Right cardiac atrium (tissue), 5 donors: Measurements from ENCODE around the gene SLC9A9. TPM values are rescaled to one million over a fixed set of nuclear protein-coding genes. Genes with fewer than 3 reads are reported as not detected.
A peak's percentile ranks its signal among the peaks of the same experiment; 100 is the strongest.

ENCODE experiments used
- ATAC-seq, 2 donors: fragments of 200-7000 bp; cut with Tn5 transposase; one replicate each; pipeline versions ENCODE4 v1.8.0 to v1.9.1; 2020; ENCODE audit warnings: moderate library complexity in 2 of 2, mild to moderate bottlenecking in 1 of 2
- DNase-seq, 3 donors: peaks; one replicate each; pipeline ENCODE4 v3.0.0-alpha.2; 2020
- H3K27ac ChIP-seq: one replicate; pipeline ENCODE4 v1.5.1; 2013; ENCODE audit warnings: mild to moderate bottlenecking, low read length, control low read depth, moderate library complexity
- H3K27me3 ChIP-seq: one replicate; pipeline ENCODE4 v1.6.1; 2013; ENCODE audit not compliant: control insufficient read depth, insufficient read depth
- H3K4me1 ChIP-seq: one replicate; pipeline ENCODE4 v1.6.1; 2013; ENCODE audit warnings: low read length; ENCODE audit not compliant: control insufficient read depth, insufficient read depth
- H3K4me3 ChIP-seq: one replicate; pipeline ENCODE4 v1.5.1; 2013; ENCODE audit warnings: low read length, control low read depth
- H3K9me3 ChIP-seq: one replicate; pipeline ENCODE4 v1.6.1; 2013; ENCODE audit warnings: low read length; ENCODE audit not compliant: control insufficient read depth
- WGBS: extraction: QIAGEN DNeasy Blood & Tissue Kit; methylation state at CpG from one replicate; pipeline ENCODE4 v1.1.7; 2013; 5-methylcytosine and 5-hydroxymethylcytosine counted together
- intact Hi-C, 4 donors: fragments of 100-400 bp; cut with DNase I; formaldehyde crosslinking; loops; one replicate each; pipeline versions ENCODE4 v1.11.0 to v1.14.0; 2022 to 2023
- polyA plus RNA-seq: library from polyadenylated mRNA; stranded (reverse); fragments of 200-250 nt; gene quantifications from one replicate; pipeline ENCODE4 v1.2.3, GENCODE V29; 2013
- total RNA-seq, 4 donors: library from RNA; stranded (reverse); fragmentation: NEBNext Ultra II Directional; extraction: Animal tissue kit (Norgen Biotek cat#: 25700); gene quantifications; one replicate each; pipeline ENCODE4 v1.2.1, GENCODE V29; 2021
- donor health status: healthy with polysubstance abuse.
- donor health status: DM: no; HTN: yes; CAD: no.
- donor health status: DM: no; HTN: no; CAD: no.
- donor health status: DM: no; HTN: yes; CAD: no; lungs with severe emphysema.
- donor health status: DM: yes; HTN: yes; CAD: no.

SLC9A9 gene
- total and polyA plus RNA-seq, 5 donors = 3.6 to 14.9 (median 9.2) TPM

GRCh38 chr3:143617050-143617449 is 231.2 kb downstream of the SLC9A9 start:
- Histone ChIP-seq H3K27me3 (no peaks in the 10 kb centered on the region), H3K9me3 (no peaks in the 10 kb centered on the region), H3K4me1 (no peaks in the 10 kb centered on the region), H3K27ac (no peak overlapping the region), H3K4me3 (no peak overlapping the region)
- intact Hi-C loops = no loop called here
- DNase-seq (no peak), ATAC-seq (no peak)
- 91% methylated on average over 2 of the region's 2 CpGs for WGBS

GRCh38 chr3:143613226-143613625 is 235.0 kb downstream of the SLC9A9 start:
- Histone ChIP-seq H3K27me3 (no peaks in the 10 kb centered on the region), H3K4me3 (no peak overlapping the region), H3K4me1 (no peaks in the 10 kb centered on the region), H3K27ac (no peak overlapping the region), H3K9me3 (no peaks in the 10 kb centered on the region)
- intact Hi-C loops = no loop called here
- ATAC-seq (no peak), DNase-seq (no peak)

GRCh38 chr3:143612541-143612940 is 235.7 kb downstream of the SLC9A9 start:
- Histone ChIP-seq H3K27me3 (no peaks in the 10 kb centered on the region), H3K4me3 (no peak overlapping the region), H3K9me3 (no peaks in the 10 kb centered on the region), H3K27ac (no peak overlapping the region), H3K4me1 (no peaks in the 10 kb centered on the region)
- no peak for DNase-seq
- intact Hi-C loops = no loop called here
- WGBS = 87% methylated on average over 2 of the region's 2 CpGs
- no peak for ATAC-seq

GRCh38 chr3:143608966-143609365 is 239.3 kb downstream of the SLC9A9 start:
- Histone ChIP-seq H3K27ac (no peak overlapping the region), H3K4me3 (no peak overlapping the region), H3K9me3 (no peaks in the 10 kb centered on the region), H3K4me1 (no peaks in the 10 kb centered on the region), H3K27me3 (no peaks in the 10 kb centered on the region)
- intact Hi-C loops = no loop called here
- DNase-seq = no peak
- WGBS = 84% methylated on average over 5 of the region's 5 CpGs
- ATAC-seq = no peak

GRCh38 chr3:143605233-143605950 is 242.9 kb downstream of the SLC9A9 start:
- 82% methylated on average over 3 of the region's 3 CpGs for WGBS

GRCh38 chr3:143604402-143605185 is 243.7 kb downstream of the SLC9A9 start:
- ATAC-seq = no peak
- 70% methylated on average over 5 of the region's 5 CpGs for WGBS
- intact Hi-C loops = no loop called here

More at GRCh38 chr3:143605233-143605950, 242.9 kb downstream of the SLC9A9 start:
- no peak overlapping the region for H3K4me3 ChIP-seq
- H3K9me3 ChIP-seq = no peaks in the 10 kb centered on the region
- intact Hi-C loops = no loop called here
- no peaks in the 10 kb centered on the region for H3K4me1 ChIP-seq
- DNase-seq (no peak), ATAC-seq (no peak)
- H3K27me3 ChIP-seq = no peaks in the 10 kb centered on the region
- no peak overlapping the region for H3K27ac ChIP-seq

GRCh38 chr3:143603774-143604173 is 244.5 kb downstream of the SLC9A9 start:
- Histone ChIP-seq H3K4me3 (no peak overlapping the region), H3K27me3 (no peaks in the 10 kb centered on the region), H3K4me1 (no peaks in the 10 kb centered on the region), H3K9me3 (no peaks in the 10 kb centered on the region), H3K27ac (no peak overlapping the region)
- 87% methylated on average over 5 of the region's 5 CpGs for WGBS
- intact Hi-C loops = no loop called here
- ATAC-seq (no peak), DNase-seq (no peak)

More at GRCh38 chr3:143604402-143605185, 243.7 kb downstream of the SLC9A9 start:
- Histone ChIP-seq H3K9me3 (no peaks in the 10 kb centered on the region), H3K27me3 (no peaks in the 10 kb centered on the region), H3K4me1 (no peaks in the 10 kb centered on the region), H3K27ac (no peak overlapping the region), H3K4me3 (no peak overlapping the region)
- DNase-seq = no peak

GRCh38 chr3:143601723-143602484 is 246.4 kb downstream of the SLC9A9 start:
- H3K27me3 ChIP-seq = no peaks in the 10 kb centered on the region
- 53% methylated on average over 6 of the region's 6 CpGs for WGBS
- H3K9me3 ChIP-seq = no peaks in the 10 kb centered on the region
- ATAC-seq (peak; percentile 43 to 53), DNase-seq (peak; percentile 19 to 61 (median 53))
- no peak overlapping the region for H3K4me3 ChIP-seq
- H3K27ac ChIP-seq = no peak overlapping the region
- intact Hi-C loops = no loop called here
- H3K4me1 ChIP-seq = peaks cover 1% of the 10 kb centered on the region

GRCh38 chr3:143600756-143601718 is 247.2 kb downstream of the SLC9A9 start:
- 88% methylated on average over 4 of the region's 4 CpGs for WGBS
- Histone ChIP-seq H3K4me3 (no peak overlapping the region), H3K27ac (no peak overlapping the region), H3K9me3 (no peaks in the 10 kb centered on the region), H3K27me3 (no peaks in the 10 kb centered on the region), H3K4me1 (peaks cover 1% of the 10 kb centered on the region)
- DNase-seq (no peak), ATAC-seq (no peak)
- intact Hi-C loops = no loop called here
